ENCODE results near the gene GNPDA2.

The GNPDA2 gene

DNA sequence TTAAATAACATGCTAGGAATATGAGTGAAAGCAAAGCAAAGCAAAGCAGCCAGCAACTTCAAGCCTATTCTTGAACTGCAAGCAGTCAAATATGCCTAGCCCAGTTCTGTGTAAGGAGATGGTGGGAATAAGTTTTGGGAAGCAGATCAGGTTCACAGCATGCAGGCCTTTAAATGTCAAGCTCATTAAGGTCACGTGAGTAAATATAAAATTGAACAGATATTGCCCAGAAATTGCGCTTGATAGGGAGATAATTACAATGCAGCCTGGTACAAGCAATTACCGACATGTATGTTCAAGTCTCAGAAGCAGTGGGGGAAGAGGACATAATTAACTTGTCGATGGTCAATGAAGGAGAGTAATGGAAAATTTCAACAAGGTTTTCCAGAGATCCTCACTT is 6.0 kb downstream of the GNPDA2 start:
- Mint-ChIP-seq H3K4me3 (no peak overlapping the region), H3K27ac (no peak overlapping the region), H3K27me3 (no peaks in the 10 kb centered on the region), H3K4me1 (peaks cover 36% of the 10 kb centered on the region), H3K9me3 (no peaks in the 10 kb centered on the region)
- DNase-seq = no peak
- ATAC-seq = no peak

DNA sequence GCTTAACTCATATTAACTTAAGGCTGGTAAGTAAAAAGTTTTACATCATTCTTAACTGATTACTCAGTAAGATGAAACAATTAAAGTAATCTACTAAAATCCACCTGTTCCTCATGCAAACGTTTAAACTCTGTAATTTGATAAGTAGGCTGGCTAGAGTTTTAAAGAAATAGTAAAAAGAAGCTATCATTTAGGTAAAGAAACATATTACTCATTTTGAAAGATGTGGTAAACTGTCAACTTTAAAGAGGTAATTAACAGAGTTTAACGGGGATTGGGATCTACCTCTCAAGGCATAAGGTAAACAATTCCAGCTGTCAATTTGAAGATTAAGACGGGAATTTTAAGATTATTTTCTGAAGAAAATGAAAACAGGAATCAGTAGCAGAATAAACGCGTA is 9.8 kb downstream of the GNPDA2 start:
- Mint-ChIP-seq H3K4me3 (no peak overlapping the region), H3K4me1 (peaks cover 16% of the 10 kb centered on the region), H3K27ac (no peak overlapping the region), H3K27me3 (no peaks in the 10 kb centered on the region), H3K9me3 (no peaks in the 10 kb centered on the region)
- no peak for ATAC-seq
- DNase-seq = no peak

DNA sequence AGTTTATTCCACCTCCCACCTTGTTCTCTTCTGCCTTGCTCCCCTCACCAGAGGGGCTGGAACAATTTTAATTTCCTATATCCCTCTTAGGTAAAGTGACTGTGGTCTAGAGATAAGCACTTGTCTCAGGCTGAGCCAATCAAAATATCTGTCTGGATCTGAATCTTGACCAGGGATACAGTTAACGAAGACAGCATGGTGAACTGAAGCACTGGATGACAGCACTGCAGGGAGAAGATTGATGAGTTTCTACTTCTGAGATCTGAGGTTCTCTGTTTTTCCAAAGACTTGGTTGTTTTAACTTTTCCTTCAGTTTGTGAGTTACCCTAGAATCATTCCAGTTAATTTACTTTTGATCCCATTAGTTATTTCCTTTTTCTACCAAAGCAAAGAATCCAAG is 13.2 kb downstream of the GNPDA2 start:
- Mint-ChIP-seq H3K27ac (no peak overlapping the region), H3K9me3 (no peaks in the 10 kb centered on the region), H3K4me3 (no peak overlapping the region), H3K4me1 (no peaks in the 10 kb centered on the region), H3K27me3 (no peaks in the 10 kb centered on the region)
- no peak for DNase-seq
- no peak for ATAC-seq

DNA sequence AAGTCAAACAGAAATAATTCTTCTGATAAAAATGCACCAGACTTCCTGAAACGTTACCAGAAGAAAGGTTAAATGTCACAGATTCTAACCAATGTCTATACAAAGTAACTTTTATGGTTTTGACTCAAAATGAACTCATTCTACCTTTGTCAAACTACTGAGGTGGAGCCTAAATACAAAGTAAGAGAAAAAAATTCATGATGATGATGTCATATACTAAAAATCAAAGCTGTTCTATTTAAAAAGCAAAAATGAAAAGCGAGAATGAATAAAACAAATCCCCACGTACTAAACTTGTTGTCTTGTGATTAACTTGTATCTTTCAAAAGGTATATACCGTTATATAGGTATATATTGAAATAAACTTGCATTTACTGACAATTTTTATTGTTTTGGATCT is 21.7 kb downstream of the GNPDA2 start:
- H3K4me3 Mint-ChIP-seq = no peak overlapping the region
- no peaks in the 10 kb centered on the region for H3K9me3 Mint-ChIP-seq
- no peaks in the 10 kb centered on the region for H3K27me3 Mint-ChIP-seq
- DNase-seq (no peak), ATAC-seq (no peak)
- no peak overlapping the region for H3K27ac Mint-ChIP-seq
- H3K4me1 Mint-ChIP-seq = no peaks in the 10 kb centered on the region

DNA sequence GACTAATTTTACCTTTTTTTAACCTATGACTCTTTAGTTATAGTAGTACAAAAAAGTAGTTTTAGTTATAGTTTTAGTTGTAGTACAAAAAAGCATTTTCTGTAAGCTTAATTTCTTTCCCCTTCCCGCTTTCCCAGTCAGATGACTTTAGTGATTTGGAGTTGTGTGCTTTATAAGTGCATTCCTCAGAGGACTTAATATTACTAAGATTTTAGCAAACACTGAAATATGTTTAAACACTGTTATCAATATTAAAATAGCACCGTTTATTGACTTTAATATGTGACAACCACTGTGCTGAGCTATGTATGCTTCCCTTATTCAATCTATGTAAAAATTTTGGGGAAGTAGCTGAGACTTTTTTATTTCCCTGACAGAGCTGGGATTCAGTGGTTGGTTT is 25.3 kb downstream of the GNPDA2 start:
- Mint-ChIP-seq H3K4me3 (no peak overlapping the region), H3K4me1 (no peaks in the 10 kb centered on the region), H3K27ac (peak overlapping the region in 1 of 2 donors; percentile 85), H3K9me3 (no peaks in the 10 kb centered on the region), H3K27me3 (no peaks in the 10 kb centered on the region)
- ATAC-seq (no peak), DNase-seq (no peak)

DNA sequence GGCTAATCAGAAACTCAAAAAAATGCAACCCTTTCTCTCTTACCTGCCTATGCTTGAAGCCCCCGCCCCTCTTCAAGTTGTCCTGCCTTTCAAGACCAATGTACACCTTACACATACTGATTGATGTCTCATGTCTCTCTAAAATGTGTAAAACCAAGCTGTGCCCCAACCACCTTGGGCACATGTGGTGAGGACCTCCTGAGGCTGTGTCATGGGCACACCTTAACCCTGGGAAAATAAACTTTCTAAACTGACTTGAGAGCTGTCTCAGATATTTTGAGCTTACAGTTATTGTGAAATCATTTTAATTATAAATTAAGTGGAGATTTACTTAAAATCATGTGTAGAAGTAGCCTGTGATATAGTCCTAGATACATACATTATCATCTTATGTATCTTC is 25.9 kb downstream of the GNPDA2 start:
- Mint-ChIP-seq H3K9me3 (no peaks in the 10 kb centered on the region), H3K27me3 (no peaks in the 10 kb centered on the region), H3K4me1 (no peaks in the 10 kb centered on the region), H3K4me3 (no peak overlapping the region), H3K27ac (no peak overlapping the region)
- no peak for DNase-seq
- no peak for ATAC-seq

DNA sequence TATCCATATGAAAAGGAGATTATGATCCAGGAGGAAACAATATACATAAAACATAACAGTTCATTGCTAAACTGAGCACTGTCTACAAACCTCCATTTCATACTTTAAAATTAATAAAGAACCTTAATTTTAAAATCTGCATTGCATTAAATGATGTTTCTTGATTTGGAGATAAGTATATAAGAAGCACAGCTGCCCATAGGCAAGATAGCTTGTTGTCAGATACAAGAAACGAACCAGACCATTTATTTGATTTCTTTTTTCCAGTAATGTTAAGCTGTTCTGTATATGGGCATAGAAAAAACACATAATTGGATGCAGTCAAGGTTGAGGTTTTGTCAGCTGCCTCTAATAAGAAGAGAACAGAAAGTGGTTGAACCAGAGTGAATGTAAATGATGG is 41.7 kb downstream of the GNPDA2 start:
- Mint-ChIP-seq H3K4me3 (no peak overlapping the region), H3K4me1 (peaks cover 28% of the 10 kb centered on the region), H3K9me3 (no peaks in the 10 kb centered on the region), H3K27me3 (no peaks in the 10 kb centered on the region), H3K27ac (peak overlapping the region in 1 of 2 donors; percentile 56)
- no peak for DNase-seq
- ATAC-seq = no peak

DNA sequence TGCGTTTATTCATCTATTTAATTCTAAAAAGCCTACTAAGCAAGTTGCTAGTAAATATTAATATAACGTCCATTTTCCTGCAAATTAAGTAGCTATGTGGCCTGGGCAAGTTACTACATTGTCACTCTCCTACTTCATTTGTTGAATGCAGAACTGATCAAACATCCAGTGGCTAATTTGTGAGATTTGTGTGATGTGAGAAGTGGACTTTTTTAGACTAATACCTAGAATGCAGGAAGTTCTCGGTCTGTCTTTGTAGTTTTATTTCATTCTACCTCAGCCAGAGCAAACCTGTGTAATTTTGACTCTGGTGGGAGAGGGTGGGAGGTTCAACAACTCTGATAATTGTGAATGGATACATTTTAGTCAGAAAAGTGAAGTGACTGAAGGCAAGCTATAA is 47.3 kb downstream of the GNPDA2 start:
- Mint-ChIP-seq H3K4me3 (peak overlapping the region; percentile 91 to 94), H3K4me1 (peaks cover 26% of the 10 kb centered on the region), H3K27me3 (no peaks in the 10 kb centered on the region), H3K27ac (peak overlapping the region; percentile 94 to 97), H3K9me3 (no peaks in the 10 kb centered on the region)
- peak; percentile 13 for ATAC-seq
- DNase-seq = no peak

DNA sequence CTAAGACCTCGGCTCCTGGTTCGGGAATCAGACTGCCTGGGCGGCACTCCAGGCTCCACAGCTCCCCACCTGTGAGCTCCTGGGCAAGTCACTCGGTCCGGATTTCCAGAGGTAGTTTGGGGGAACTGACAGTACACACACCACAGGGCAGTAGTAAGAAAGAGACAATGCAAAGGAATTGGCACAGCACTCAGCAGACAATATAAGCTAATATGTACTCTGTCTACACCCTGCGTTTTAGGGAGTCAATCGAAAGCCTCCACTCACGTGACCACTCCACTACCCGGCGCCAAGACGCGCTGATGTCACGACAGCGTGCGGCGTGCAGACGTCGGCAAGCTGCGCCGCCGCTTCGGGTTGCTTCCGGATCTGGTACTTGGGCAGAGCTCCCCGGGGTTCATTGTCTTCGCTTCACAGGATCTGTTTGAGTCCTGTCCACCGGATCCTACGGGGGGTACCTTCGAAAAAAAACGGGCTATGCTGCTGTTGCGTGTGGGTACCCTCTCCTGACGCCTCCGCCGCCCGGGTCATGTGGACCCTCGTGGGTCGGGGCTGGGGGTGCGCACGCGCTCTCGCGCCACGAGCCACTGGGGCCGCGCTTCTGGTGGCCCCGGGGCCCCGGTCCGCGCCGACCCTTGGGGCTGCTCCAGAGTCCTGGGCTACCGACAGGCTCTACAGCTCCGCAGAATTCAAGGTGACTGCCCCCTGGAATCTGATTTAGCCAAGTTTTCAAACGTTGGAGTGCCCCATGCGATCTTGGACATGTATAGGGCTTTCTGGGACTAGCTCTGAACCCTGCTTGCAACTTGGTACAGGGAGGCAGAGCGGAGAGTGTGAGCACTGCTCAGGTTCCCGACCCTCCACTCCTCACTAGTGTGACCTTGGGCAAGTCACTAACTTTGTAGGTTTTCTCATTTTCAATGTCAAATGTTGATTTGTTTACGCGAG is 48.0 kb downstream of the GNPDA2 start, which contains the start of gene GUF1:
Gene GUF1 (plus strand): TSS at position 327 of the 948 bp plus-strand sequence. CDS start 203 bp downstream, at position 530.
- peak; percentile 95 for ATAC-seq
- Mint-ChIP-seq H3K4me1 (peaks cover 26% of the 10 kb centered on the region), H3K9me3 (no peaks in the 10 kb centered on the region), H3K27me3 (no peaks in the 10 kb centered on the region), H3K4me3 (peak within 1 kb of the TSS; percentile 91 to 94), H3K27ac (peak within 1 kb of the TSS; percentile 94 to 97)
- DNase-seq = peak; percentile 83 to 88

DNA sequence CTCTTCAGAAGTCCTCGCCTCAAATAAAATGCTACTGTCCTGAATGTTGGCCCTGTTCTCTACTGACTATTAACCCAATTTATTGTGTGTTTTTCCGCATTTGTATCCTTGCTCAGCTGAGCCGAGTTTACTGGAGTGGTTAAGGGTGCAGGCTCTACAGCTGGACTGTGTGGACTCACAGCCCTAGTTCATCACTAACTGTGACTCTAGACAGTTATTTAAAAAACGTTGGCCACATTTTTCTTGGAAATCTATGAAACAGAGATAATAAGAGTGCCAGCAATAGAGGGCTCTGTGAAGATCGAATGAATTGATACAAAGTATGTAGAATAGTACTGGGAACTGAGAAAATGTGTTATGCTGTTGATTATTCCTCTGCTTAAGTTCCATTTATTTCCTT is 51.0 kb downstream of the GNPDA2 start:
- H3K27me3 Mint-ChIP-seq = peaks cover 13% of the 10 kb centered on the region

DNA sequence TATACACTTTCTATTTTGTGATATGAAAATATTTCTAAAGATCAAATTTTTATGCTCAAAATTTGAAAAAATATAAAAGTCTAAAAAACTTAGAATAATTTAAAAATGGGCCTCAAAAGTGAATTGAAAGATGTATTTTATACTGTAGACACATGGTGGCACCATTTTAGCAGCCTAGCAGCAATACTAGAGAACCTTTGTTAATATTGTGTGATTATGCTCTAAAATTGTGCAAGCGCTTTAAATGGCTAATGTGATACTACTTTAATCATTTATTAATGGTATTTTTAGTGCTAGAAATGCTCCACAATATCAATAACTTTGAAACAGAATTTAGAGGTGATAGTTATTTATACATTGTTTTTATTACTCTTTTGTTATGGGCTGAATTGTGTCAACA is 51.9 kb downstream of the GNPDA2 start:
- DNase-seq (no peak), ATAC-seq (no peak)
- Mint-ChIP-seq H3K4me3 (no peak overlapping the region), H3K27me3 (peaks cover 20% of the 10 kb centered on the region), H3K4me1 (peaks cover 5% of the 10 kb centered on the region), H3K27ac (no peak overlapping the region), H3K9me3 (no peaks in the 10 kb centered on the region)

More for the DNA sequence above, 51.0 kb downstream of the GNPDA2 start:
- no peak for ATAC-seq
- no peak for DNase-seq
- Mint-ChIP-seq H3K4me3 (no peak overlapping the region), H3K4me1 (peaks cover 5% of the 10 kb centered on the region), H3K9me3 (no peaks in the 10 kb centered on the region), H3K27ac (peak overlapping the region in 1 of 2 donors; percentile 27)

DNA sequence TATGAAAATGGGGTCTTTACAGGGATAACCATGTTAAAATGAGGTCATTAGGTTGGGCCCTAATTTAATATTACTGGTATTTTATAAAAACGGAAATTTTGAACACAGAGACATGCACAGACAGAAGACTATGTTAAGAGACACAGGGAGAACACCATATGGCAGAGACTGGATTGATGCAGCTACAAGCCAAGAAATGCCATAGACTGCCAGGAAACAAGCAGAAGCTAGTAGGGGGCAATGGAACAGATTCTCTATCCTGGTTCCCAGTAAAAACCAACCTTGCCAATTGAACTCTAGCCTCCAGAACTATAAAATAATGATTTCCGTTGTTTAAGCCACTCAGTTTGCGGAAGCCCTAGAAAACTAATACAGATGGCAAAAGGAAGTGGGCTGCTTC is 54.7 kb downstream of the GNPDA2 start:
- H3K4me1 Mint-ChIP-seq = no peaks in the 10 kb centered on the region
- no peak overlapping the region for H3K27ac Mint-ChIP-seq
- no peak for ATAC-seq
- H3K9me3 Mint-ChIP-seq = no peaks in the 10 kb centered on the region
- H3K4me3 Mint-ChIP-seq = no peak overlapping the region
- no peak for DNase-seq
- H3K27me3 Mint-ChIP-seq = peaks cover 25% of the 10 kb centered on the region

DNA sequence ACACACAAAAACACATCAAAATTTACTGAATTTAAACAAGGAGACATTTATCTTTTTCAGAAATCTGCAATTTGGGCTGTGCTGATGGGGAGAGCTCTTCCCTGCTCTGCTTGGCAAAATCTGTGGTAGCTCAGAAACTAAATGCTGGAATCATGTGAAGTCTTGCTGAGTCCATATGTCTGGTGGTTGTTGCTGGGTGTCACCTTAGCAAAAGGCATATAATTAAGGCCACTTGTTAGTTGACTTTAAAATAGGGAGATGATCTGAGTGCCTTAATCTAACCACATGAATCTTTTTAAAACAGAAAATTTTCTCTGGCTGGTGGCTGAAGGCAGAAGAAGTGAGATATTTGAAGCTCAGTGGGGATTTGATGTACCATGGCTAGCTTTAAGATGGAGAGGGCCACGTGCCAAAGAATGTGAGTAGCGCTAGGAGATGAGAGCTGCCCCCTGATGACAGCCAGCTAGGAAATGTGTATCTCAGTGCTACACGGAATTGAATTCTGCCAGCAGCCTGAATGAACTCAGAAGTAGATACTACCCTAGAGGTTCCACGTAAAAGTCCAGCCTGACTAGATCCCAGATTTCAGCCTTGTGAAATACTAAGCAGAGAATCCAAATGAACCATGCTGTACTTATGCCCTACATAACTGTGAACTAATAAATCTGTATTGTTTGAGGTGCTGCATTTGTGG is 55.7 kb downstream of the GNPDA2 start:
- H3K27me3 Mint-ChIP-seq = peaks cover 25% of the 10 kb centered on the region
- no peaks in the 10 kb centered on the region for H3K4me1 Mint-ChIP-seq
- H3K9me3 Mint-ChIP-seq = no peaks in the 10 kb centered on the region
- no peak overlapping the region for H3K4me3 Mint-ChIP-seq
- no peak overlapping the region for H3K27ac Mint-ChIP-seq
- DNase-seq (no peak), ATAC-seq (no peak)

DNA sequence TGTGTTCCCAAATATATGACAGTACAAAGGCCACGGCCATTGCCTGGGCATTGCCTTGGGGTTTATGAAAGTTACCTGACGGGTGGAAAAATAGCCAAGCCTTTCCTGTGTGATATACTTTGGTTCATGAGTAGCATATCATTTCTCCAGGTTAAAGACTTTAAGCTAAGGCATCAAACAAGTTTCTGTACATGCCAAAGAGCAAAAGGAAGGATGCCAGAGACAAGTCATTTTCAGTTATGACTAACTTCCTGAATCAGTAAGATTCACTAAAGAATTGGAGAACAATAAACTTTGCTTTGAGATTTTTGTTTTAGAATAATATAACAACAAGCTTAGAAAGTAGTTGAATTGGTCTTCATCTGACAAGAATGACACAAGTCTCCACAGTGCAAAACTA is 57.8 kb downstream of the GNPDA2 start:
- no peak for ATAC-seq
- Mint-ChIP-seq H3K27me3 (peaks cover 25% of the 10 kb centered on the region), H3K4me1 (no peaks in the 10 kb centered on the region), H3K4me3 (no peak overlapping the region), H3K9me3 (no peaks in the 10 kb centered on the region), H3K27ac (no peak overlapping the region)
- DNase-seq = no peak

DNA sequence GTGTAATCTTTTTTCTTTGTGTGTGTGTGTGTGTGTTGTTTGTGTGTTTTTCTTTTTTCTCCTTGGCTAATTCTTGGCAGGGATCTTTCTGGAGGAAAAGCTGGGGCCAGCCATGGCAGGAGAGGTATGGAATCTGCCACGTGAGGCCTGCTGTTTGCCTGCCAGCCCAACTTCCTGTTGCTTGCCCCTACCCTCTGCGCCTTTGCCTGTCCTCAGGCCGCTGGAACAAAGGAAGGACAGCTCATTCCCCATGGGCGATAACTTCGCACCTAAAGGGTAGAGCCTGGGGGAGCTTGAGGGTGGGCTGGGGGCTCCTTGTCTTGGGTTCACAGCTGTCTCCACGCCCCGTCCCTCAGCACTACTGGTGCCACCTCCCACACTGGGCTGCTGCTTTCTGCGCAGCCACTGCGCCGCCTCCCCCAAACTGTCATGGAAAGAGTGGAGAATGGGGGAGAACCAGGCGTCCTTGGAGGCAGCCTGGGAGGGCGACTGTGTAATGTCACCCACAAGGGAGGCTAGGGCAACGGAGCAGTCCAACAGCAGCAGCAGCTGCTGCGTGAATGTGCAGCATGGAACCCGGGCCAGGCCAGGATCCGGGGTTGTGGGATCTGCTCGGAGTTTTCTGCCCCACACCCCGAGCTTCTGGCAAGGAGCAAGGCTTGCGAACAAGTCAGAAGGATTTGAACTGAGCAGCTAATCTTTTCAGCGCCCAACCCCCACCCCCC is 62.7 kb downstream of the GNPDA2 start:
- no peak overlapping the region for H3K4me3 Mint-ChIP-seq
- DNase-seq = no peak
- H3K9me3 Mint-ChIP-seq = no peaks in the 10 kb centered on the region

DNA sequence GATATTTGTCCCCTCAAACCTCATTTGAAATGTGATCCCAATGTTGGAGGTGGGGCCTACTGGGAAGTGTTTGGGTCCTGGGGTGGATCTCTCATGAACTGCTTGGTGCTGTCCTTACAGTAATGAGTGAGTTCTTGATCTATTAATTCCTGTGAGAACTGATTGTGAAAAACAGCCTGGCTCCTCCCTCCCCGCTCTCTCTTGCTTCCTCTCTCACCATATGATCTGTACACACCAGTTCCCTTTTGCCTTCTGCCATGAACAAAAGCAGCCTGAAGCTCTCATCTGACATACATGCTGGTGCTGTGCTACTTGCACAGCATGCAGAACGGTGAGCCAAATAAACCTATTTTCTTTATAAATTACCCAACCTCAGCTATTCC is 63.7 kb downstream of the GNPDA2 start:
- Mint-ChIP-seq H3K27me3 (no peaks in the 10 kb centered on the region), H3K4me3 (no peak overlapping the region)
- ATAC-seq = no peak

More for the DNA sequence above, 62.7 kb downstream of the GNPDA2 start:
- Mint-ChIP-seq H3K4me1 (no peaks in the 10 kb centered on the region), H3K27me3 (no peaks in the 10 kb centered on the region), H3K27ac (no peak overlapping the region)
- ATAC-seq = no peak

More for the DNA sequence above, 63.7 kb downstream of the GNPDA2 start:
- no peaks in the 10 kb centered on the region for H3K9me3 Mint-ChIP-seq
- no peak for DNase-seq
- no peaks in the 10 kb centered on the region for H3K4me1 Mint-ChIP-seq
- H3K27ac Mint-ChIP-seq = no peak overlapping the region
